Measurements from ENCODE around the gene MYT1. TPM values are rescaled to one million over a fixed set of nuclear protein-coding genes. Genes with fewer than 3 reads are reported as not detected.

Gene MYT1
- total RNA-seq, 1 experiment from 2014 or later: 2.0 TPM

DNA sequence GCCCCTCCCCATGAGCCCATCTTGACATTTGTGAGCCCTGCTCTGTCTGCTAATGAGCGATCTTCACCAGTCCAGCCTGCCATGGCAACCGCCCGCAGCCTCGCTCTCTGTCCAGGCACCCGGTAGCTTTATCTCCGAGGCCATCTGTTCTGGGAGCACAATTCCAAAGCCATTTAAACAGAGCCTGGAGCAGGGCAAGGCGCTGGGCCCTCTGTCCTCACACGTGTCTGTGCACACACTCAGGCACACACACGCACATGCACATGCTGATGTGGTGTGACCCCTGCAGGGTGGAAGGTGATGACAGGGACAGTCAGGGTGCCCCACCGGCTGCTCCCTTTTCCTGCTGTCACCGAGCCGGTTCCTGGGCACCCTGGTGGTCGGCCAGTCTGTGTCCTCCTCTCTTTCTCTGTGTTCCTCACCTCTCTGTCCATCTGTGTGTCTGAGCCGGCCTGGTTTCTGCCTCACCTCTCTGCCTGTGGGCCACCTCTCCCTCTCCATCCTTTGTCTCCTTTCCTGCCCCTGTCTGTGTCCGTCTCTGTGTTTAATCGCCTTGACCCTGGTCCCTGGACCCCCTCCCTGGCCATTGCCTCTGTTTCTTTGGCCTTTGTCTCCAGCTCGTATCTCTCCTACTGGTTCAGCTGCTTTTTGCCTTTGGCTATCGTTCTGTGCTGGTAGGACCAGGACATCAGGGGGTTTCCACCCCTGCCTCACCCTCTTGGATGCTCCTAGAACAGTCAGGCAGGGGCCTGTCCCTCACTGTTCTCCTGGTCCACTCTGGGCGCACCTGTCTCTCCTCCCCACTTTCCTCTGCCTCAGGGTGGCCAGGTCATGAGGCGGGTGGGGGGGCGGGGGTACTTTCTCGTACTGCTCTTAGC lies 8.8 kb upstream of the MYT1 start:
- ATAC-seq (no peak), DNase-seq (ENCODE audit: low spot score) (no peak)
- Mint-ChIP-seq H3K9me3 (no peaks in the 10 kb centered on the region), H3K27ac (no peak overlapping the region), H3K4me3 (no peak overlapping the region), H3K36me3 (no peaks in the 10 kb centered on the region), H3K27me3 (ENCODE audit: low read depth) (peaks cover 5% of the 10 kb centered on the region; the same call in 1 of the 2 replicates), H3K4me1 (peaks cover 45% of the 10 kb centered on the region)
- CTCF ChIA-PET: interaction anchor here (1.4 to 1.9 kb wide), 3 partner anchors 53 to 71 kb away, joined by 5 to 10 read pairs (median 5); partner anchors contain the start of gene LKAAEAR1
- TF ChIP-seq ZBTB21 (CRISPR knock-in tag; IDR thresholded peaks at IDR 0.05; ENCODE audit: borderline replicate concordance) (no peak), CBFB (CRISPR knock-in tag; IDR thresholded peaks at IDR 0.05; ENCODE audit: low read depth) (no peak), NR3C1 (CRISPR knock-in tag; conservative IDR thresholded peaks at IDR 0.05; ENCODE audit: low read depth) (no peak), ZNF263 (CRISPR knock-in tag; IDR thresholded peaks at IDR 0.05; ENCODE audit: low read depth) (no peak), PRRX2 (CRISPR knock-in tag; IDR thresholded peaks at IDR 0.05) (no peak), MXD4 (CRISPR knock-in tag; IDR thresholded peaks at IDR 0.05; ENCODE audit: borderline replicate concordance) (no peak), NR1H2 (CRISPR knock-in tag; IDR thresholded peaks at IDR 0.05) (no peak), EMX1 (CRISPR knock-in tag; IDR thresholded peaks at IDR 0.05) (no peak), CREB1 (CRISPR knock-in tag; IDR thresholded peaks at IDR 0.05) (no peak), ZNF138 (CRISPR knock-in tag; conservative IDR thresholded peaks at IDR 0.05) (no peak)
- TF ChIP-seq, protein P1, sequence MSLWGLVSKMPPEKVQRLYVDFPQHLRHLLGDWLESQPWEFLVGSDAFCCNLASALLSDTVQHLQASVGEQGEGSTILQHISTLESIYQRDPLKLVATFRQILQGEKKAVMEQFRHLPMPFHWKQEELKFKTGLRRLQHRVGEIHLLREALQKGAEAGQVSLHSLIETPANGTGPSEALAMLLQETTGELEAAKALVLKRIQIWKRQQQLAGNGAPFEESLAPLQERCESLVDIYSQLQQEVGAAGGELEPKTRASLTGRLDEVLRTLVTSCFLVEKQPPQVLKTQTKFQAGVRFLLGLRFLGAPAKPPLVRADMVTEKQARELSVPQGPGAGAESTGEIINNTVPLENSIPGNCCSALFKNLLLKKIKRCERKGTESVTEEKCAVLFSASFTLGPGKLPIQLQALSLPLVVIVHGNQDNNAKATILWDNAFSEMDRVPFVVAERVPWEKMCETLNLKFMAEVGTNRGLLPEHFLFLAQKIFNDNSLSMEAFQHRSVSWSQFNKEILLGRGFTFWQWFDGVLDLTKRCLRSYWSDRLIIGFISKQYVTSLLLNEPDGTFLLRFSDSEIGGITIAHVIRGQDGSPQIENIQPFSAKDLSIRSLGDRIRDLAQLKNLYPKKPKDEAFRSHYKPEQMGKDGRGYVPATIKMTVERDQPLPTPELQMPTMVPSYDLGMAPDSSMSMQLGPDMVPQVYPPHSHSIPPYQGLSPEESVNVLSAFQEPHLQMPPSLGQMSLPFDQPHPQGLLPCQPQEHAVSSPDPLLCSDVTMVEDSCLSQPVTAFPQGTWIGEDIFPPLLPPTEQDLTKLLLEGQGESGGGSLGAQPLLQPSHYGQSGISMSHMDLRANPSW (CRISPR knock-in tag; conservative IDR thresholded peaks at IDR 0.05; ENCODE audit: low read depth): no peak
- TF ChIP-seq, protein P2, sequence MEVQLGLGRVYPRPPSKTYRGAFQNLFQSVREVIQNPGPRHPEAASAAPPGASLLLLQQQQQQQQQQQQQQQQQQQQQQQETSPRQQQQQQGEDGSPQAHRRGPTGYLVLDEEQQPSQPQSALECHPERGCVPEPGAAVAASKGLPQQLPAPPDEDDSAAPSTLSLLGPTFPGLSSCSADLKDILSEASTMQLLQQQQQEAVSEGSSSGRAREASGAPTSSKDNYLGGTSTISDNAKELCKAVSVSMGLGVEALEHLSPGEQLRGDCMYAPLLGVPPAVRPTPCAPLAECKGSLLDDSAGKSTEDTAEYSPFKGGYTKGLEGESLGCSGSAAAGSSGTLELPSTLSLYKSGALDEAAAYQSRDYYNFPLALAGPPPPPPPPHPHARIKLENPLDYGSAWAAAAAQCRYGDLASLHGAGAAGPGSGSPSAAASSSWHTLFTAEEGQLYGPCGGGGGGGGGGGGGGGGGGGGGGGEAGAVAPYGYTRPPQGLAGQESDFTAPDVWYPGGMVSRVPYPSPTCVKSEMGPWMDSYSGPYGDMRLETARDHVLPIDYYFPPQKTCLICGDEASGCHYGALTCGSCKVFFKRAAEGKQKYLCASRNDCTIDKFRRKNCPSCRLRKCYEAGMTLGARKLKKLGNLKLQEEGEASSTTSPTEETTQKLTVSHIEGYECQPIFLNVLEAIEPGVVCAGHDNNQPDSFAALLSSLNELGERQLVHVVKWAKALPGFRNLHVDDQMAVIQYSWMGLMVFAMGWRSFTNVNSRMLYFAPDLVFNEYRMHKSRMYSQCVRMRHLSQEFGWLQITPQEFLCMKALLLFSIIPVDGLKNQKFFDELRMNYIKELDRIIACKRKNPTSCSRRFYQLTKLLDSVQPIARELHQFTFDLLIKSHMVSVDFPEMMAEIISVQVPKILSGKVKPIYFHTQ (CRISPR knock-in tag; IDR thresholded peaks at IDR 0.05): no peak
- TF ChIP-seq, protein P3, sequence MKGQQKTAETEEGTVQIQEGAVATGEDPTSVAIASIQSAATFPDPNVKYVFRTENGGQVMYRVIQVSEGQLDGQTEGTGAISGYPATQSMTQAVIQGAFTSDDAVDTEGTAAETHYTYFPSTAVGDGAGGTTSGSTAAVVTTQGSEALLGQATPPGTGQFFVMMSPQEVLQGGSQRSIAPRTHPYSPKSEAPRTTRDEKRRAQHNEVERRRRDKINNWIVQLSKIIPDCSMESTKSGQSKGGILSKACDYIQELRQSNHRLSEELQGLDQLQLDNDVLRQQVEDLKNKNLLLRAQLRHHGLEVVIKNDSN (CRISPR knock-in tag; IDR thresholded peaks at IDR 0.05): no peak
- TF ChIP-seq, protein P4, sequence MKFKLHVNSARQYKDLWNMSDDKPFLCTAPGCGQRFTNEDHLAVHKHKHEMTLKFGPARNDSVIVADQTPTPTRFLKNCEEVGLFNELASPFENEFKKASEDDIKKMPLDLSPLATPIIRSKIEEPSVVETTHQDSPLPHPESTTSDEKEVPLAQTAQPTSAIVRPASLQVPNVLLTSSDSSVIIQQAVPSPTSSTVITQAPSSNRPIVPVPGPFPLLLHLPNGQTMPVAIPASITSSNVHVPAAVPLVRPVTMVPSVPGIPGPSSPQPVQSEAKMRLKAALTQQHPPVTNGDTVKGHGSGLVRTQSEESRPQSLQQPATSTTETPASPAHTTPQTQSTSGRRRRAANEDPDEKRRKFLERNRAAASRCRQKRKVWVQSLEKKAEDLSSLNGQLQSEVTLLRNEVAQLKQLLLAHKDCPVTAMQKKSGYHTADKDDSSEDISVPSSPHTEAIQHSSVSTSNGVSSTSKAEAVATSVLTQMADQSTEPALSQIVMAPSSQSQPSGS (CRISPR knock-in tag; IDR thresholded peaks at IDR 0.05; ENCODE audit: borderline replicate concordance, low read depth): no peak
- TF ChIP-seq, protein P5, sequence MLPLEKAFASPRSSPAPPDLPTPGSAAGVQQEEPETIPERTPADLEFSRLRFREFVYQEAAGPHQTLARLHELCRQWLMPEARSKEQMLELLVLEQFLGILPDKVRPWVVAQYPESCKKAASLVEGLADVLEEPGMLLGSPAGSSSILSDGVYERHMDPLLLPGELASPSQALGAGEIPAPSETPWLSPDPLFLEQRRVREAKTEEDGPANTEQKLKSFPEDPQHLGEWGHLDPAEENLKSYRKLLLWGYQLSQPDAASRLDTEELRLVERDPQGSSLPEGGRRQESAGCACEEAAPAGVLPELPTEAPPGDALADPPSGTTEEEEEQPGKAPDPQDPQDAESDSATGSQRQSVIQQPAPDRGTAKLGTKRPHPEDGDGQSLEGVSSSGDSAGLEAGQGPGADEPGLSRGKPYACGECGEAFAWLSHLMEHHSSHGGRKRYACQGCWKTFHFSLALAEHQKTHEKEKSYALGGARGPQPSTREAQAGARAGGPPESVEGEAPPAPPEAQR (CRISPR knock-in tag; IDR thresholded peaks at IDR 0.05): no peak
- TF ChIP-seq, protein P6, sequence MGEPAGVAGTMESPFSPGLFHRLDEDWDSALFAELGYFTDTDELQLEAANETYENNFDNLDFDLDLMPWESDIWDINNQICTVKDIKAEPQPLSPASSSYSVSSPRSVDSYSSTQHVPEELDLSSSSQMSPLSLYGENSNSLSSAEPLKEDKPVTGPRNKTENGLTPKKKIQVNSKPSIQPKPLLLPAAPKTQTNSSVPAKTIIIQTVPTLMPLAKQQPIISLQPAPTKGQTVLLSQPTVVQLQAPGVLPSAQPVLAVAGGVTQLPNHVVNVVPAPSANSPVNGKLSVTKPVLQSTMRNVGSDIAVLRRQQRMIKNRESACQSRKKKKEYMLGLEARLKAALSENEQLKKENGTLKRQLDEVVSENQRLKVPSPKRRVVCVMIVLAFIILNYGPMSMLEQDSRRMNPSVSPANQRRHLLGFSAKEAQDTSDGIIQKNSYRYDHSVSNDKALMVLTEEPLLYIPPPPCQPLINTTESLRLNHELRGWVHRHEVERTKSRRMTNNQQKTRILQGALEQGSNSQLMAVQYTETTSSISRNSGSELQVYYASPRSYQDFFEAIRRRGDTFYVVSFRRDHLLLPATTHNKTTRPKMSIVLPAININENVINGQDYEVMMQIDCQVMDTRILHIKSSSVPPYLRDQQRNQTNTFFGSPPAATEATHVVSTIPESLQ (CRISPR knock-in tag; IDR thresholded peaks at IDR 0.05): no peak
- TF ChIP-seq, protein P7, sequence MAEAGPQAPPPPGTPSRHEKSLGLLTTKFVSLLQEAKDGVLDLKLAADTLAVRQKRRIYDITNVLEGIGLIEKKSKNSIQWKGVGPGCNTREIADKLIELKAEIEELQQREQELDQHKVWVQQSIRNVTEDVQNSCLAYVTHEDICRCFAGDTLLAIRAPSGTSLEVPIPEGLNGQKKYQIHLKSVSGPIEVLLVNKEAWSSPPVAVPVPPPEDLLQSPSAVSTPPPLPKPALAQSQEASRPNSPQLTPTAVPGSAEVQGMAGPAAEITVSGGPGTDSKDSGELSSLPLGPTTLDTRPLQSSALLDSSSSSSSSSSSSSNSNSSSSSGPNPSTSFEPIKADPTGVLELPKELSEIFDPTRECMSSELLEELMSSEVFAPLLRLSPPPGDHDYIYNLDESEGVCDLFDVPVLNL (CRISPR knock-in tag; IDR thresholded peaks at IDR 0.05; ENCODE audit: borderline replicate concordance, low read depth): no peak
- TF ChIP-seq, protein P8, sequence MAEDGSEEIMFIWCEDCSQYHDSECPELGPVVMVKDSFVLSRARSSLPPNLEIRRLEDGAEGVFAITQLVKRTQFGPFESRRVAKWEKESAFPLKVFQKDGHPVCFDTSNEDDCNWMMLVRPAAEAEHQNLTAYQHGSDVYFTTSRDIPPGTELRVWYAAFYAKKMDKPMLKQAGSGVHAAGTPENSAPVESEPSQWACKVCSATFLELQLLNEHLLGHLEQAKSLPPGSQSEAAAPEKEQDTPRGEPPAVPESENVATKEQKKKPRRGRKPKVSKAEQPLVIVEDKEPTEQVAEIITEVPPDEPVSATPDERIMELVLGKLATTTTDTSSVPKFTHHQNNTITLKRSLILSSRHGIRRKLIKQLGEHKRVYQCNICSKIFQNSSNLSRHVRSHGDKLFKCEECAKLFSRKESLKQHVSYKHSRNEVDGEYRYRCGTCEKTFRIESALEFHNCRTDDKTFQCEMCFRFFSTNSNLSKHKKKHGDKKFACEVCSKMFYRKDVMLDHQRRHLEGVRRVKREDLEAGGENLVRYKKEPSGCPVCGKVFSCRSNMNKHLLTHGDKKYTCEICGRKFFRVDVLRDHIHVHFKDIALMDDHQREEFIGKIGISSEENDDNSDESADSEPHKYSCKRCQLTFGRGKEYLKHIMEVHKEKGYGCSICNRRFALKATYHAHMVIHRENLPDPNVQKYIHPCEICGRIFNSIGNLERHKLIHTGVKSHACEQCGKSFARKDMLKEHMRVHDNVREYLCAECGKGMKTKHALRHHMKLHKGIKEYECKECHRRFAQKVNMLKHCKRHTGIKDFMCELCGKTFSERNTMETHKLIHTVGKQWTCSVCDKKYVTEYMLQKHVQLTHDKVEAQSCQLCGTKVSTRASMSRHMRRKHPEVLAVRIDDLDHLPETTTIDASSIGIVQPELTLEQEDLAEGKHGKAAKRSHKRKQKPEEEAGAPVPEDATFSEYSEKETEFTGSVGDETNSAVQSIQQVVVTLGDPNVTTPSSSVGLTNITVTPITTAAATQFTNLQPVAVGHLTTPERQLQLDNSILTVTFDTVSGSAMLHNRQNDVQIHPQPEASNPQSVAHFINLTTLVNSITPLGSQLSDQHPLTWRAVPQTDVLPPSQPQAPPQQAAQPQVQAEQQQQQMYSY (CRISPR knock-in tag; IDR thresholded peaks at IDR 0.05): no peak
- POLR2A ChIA-PET: interaction anchor here (0.6 kb wide), 1 partner anchor 155 kb away, joined by 3 read pairs; no protein-coding TSS in a partner anchor
